ELR (cell line): Measurements from ENCODE around the gene USH2A.

Experiments
- DNase-seq: peaks from one replicate; pipeline ENCODE4 v3.0.0-alpha.2; 2015; ENCODE audit warnings: low read depth

The USH2A gene

DNA sequence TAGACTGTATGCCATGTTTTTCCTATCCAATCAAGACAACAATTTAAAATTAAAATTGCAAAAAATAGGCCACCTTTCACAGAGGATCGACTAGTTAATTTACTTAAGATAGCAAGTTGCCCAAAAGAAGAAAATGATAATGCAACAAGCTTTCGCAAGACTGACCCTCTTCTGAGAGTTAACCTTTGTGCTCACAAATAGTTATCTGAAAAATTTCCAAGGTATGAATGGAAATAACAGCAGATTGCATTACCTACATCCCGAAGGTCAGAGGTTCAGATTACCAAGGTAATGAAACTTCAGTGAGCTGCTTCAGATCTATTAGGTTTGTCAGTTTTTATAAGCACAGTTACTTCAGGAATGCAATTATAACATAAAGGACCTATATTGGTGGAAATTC, 558.2 kb downstream of the USH2A start:
- no peak for DNase-seq

DNA sequence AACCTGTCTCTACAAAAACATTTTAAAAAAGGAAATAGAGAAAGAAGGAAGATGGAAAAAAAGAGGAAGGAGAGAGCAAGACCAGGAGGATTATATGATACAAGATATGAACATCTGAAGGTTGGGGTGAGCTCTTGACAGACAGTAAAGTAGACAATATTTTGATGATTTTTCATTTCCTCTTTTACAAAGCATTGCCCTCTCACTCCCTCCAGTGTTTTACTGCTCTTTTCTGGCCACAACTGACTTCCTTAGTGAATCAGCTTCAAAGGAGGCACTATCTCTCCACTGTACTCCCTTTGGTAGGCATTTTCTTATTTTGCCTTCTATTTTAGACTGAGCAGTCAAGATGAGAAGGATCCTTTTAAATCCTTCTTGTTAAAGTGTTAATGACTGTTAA, 559.5 kb downstream of the USH2A start:
- DNase-seq = peak; percentile 18

DNA sequence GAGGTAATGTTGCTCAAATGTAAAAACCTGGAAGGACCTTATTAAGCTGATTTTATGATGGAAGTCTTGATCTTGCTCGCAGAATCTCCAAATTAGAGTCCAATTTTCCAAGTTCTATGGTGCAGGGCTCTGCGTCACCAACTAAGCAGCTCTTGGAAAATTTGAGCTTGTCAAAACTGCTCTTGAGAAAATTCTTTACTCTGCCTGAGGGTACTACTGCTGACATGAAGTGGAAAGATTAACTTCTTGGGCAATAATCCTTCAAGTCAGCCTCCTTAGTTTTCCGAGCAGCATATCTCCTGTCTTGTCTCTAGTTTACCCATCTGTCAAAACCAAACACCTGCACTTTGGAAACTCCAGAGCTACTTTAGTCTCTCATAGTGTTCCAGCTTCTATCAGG, 562.4 kb downstream of the USH2A start:
- DNase-seq = no peak

DNA sequence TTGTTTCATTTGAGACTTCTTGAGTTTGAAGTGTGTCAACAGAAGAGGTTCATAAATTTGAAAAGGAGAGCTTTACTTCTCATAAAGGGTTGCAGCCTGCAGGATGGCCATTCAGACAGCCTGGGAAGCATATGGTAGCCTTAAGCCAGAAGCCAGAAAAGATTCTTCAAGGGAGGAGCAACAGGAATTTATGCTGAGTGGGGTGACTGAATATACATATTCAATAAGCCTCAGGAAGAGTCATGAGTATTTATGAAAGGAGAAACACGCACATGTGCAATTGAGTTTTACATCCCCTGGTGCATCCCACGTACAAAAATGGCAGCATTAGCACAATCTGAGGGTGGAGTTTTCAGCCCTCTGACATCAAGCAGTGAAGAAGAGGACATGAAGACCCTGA, 565.9 kb downstream of the USH2A start:
- DNase-seq = no peak

DNA sequence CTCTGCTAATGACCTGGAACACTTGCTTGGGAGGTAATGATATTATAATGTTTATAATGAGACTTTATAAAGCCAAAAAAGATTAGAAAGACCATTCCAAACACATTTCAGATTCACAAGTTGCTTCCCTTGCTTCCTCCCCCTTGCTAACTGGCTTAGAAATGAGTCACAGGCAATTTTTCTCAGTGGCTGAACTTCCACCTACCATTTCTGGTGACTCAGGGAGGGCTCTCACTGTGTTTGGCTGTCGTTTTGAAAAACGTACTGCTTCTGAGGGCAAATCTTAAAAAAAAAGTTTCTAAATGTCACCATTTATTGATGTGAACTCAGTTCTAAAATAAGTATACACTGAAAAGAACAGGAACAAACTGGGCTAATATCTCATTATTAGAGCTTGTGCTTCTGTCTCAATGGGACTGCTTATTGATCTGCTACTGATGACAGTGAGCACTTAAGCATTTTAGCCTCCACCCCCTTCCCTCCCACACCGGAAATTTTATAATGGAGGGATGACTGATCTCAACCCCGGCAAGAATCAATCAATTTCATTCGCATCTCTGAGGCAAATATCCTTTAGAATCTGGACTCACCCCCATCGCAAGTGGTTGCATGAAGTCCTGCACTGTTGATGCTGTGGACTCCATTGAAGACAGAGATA, 577.9 kb downstream of the USH2A start:
- peak; percentile 89 for DNase-seq

DNA sequence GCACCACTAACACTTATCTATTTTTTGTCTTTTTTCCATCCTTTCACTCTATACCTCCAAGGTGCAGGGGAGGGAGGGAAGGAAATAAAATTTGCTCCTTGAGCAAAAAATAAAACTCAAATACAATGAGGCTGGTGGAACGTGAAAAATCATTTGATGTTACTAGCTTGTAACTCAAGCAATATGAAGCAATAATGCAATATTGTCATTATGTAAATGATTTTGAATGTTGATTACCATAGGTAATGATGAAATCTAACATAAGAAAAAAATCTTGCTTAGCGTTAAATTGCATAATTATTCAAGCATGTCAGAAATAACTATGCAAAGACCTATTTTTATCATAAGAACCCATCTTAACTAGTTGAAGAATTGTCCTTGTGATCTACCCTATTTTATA, 578.5 kb downstream of the USH2A start:
- DNase-seq = no peak

DNA sequence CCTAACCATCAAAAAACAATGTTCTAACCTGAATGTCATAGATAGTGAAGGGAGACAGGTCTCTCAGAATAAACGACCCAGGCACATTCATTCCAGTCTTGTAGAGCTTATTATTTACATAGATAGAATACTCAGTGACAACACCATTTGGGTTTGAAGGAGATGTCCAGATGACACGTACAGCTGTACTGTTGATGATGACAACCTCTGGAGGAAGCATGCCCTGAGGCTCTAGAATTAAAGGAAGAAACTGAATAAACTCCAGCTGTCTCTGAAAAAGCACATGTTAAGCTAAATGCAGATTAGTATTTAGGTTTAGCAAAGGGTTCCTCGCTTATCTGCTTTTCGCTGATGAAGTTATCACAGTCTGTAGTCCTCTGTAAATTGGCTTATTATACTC, 579.0 kb downstream of the USH2A start:
- DNase-seq = peak; percentile 49

DNA sequence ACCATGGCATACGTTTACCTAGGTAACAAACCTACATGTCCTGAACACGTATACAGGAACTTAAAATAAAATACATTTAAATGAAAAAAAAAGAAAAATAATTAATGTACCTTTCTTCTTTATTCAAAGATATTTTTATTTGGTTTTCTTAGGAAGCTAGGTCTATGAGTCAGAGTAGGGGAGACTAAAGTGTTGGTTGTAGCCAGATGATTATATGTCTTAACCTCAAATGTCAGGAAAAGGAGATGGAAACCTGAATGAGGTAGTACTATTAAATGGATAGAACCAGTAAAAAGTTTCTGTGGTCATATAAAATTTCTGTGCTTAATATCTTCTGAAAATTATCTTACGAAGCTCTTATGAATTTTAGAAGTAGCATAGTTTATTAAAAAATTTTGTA, 580.3 kb downstream of the USH2A start:
- no peak for DNase-seq

DNA sequence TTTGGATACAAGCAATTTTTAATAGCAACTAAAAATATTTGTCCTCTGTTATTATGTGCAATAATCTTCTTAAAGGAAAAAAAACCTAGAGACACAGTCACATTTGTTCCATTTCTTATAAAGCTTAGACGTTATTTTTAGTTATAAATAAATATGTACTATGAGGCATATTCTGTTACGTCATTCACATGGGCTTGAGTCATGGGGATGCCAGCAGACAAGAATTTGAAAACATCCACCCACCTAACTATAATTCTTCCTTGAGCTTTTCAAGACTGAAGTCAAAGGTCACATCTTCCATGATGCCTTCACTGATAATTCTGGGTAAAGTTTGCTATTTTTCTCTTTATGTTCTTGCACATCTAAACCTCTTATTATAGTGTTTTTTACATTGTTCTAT, 587.3 kb downstream of the USH2A start:
- DNase-seq = peak; percentile 84

DNA sequence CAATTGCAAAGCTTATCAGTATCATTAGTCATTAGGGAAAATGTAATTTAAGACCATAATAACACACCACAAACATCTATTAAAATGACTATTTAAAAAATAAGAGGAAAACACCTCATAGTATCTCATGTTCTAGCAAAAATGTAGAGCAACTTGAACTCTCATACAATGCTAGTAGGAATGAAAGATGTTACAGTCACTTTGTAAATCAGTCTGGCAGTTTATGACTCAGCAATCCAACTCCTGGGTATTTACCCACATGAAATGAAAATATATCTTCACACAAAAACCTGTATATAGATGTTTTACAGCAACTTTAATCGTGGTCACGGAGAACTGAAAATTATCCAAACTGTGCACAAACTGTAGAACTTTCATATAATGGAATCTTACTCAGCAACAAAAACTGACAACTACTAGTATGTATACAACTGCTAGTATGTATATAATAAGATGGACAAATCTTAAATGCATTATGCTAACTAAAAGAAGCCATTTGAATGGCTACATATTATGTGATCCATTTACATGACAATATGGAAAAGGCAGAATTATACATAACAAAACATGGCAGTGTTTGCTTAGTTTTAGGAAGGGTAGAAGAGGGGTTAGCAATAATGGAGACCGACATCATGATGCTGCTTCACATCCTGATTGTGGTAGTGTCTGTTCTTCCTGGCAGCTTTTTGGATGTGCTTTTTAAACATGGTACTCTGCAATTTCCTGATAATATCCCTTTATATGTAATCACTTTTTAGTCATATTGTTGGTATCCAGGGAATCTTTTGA, 589.1 kb downstream of the USH2A start:
- peak; percentile 65 for DNase-seq

DNA sequence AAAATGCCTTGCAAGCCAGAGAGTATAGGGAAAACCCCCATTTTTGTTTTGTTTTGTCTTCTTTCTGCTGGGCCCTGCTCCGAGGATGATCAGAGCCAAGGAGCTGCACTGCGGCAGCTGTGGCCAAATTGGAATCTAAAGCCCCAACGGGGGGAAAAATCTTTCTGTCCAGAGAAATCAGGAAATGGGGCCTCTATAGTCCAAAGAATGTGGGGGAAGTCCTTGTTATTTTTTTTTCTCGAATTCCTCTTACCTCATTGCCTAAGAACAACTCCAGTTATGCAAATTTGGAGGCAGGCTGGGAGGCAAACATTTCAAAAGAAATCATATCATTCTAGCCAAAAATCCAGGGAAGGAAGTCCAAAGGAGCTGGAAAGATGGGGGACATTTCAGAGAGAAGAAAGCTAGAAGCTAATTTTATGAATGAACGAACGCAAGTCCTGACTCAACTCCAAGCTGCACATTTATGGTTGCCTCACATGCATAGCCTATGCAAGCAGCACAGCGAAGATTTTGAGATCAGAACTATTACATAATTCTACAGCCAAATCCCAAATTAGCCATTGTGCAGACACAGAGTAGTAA, 592.9 kb downstream of the USH2A start:
- no peak for DNase-seq

DNA sequence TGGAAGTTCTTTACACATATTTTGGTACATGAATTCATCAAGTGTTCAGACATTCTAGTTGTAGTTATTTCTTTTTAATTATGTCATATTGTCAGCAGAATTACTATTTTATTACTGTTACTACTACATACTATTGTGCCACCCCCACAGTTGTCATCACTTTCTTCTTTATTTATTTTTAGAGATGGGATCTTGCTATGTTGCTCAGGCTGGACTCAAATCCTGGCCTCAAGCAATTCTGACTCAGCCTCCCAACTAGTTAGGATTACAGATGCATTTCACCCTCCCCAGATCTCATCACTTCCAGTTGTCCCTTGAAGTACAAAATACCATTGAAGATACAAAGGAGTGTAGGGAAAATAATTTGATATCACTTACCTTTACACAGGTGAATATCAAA, 598.2 kb downstream of the USH2A start:
- peak; percentile 13 for DNase-seq

DNA sequence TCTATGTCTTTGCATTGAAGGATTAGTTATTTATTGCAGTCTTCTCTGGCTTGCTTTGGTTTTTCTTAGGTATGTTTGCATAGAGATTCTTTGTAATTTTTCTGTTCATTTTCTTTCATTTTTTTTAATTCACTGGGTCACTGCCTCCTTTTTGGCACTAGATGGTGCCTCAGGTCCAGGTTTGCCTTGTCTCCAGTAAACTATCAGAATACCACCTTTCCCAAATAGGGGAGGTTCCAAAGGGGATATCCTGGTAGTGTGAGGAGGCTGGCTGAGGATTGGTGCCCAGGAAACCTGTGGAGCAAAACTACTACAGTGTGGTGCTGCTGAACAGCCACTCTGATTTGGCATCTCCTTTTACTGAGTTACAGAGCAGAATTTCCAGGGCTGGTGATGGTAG, 599.0 kb downstream of the USH2A start:
- peak; percentile 60 for DNase-seq

DNA sequence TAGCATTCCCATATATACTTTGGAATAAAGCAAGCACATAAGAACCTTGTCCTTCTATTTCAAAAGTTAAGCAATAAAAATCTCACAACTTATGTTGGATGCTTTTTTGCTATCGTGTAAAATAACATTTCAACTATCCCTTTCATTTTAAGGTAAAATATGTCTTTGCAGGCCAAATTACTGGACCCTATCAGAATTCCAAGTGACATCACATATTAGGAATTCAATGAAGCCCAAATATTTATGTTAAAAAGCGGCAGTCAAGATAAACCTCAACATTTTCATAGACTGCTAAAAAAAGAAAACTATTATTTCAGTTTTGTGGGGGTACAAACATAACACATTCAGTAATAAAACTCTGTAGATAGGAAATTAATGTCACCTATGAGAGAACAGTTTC, 604.1 kb downstream of the USH2A start:
- DNase-seq = peak; percentile 52

DNA sequence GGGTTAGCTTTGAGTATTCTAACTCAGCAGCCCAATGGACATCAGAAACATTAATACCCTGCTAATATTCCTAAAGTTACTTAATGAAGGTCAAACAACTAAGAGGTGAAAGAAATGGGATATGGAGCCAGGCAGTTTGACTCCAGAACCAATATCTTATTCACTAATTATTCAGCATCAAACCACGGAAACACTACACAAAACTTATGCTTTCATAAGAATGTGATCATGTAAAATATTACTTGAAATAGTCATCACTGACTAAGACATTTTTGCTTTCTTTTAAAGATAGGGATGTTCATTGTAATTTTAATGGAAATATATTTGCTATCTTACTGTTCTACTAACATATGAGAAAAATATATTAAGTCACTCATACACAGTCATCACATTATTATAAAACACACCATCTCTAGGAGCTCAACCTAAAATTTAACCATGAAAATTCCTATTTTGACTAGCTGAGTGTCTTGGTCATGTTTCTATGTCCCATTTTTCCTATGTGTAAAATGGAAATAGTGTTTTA, 615.3 kb downstream of the USH2A start:
- peak; percentile 48 for DNase-seq

DNA sequence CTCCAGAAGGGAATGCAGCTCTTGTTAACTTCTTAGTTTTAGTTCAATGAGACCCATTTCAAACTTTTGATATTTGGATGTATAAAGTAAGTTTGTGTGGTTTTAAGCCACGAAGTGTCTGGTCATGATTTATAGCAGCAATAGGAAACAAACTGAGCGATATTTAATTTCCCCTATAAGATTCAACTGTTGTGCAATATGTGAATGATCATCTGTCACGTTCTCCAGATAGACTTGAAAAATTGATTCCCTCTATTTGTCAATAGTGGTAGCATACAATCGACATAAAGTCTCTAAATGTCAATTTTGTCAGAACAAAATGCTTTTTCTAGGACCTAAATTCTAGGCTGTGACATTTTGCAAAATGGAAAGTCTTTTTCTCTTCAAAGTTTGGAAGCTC, 616.0 kb downstream of the USH2A start:
- no peak for DNase-seq

DNA sequence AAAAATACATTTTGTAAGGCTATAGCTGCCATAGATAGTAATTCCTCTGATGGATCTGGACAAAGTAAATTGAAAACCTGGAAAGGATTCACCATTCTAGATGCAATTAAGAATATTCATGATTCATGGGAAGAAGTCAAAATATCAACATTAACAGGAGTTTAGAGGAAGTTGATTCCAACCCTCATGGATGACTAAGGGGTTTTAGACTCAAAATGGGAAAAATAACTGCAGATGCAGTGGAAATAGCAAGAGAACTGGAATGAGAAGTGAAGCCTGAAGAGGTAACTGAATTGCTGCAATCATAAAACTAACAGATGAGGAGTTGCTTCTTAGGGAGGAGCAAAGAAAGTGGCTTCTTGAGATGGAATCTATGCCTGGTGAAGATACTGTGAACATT, 625.4 kb downstream of the USH2A start:
- peak; percentile 3 for DNase-seq

DNA sequence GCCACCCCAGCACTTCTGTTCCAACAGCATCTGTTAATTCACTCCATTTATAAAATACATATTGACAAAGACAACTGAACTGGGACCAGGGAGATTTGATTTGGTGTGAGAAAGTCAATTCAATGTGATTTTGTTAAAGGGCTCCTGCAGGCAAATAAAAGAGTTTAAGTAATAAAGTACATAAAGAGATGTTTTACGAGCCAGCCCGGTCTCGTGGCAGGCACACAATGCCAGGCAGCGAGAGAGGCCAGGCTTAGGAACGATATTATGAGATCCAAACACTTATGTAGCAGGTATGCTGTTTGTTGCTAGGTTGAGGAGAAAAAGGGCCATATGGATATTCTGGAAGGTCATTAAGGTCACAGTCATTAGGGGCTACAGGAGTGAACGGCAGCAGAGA, 629.1 kb downstream of the USH2A start:
- no peak for DNase-seq

DNA sequence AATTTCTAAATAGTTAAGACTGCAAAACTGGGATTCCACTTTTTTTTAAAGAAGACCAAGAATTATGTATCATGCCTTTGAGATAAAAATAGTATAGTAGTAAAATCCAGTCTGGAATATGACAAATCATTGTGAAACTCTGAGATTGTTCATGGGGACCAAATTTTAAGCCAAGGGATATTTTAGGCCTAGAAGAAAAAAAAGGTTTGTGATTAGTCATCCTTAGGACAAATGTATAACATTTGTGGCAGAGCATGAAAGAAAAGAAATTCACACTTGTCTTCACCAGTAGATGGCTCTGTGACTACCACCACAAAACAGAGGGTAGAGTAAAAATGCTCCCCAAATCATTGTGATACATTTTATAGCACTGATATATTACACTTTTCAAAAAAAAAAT, 630.1 kb downstream of the USH2A start:
- peak; percentile 75 for DNase-seq

DNA sequence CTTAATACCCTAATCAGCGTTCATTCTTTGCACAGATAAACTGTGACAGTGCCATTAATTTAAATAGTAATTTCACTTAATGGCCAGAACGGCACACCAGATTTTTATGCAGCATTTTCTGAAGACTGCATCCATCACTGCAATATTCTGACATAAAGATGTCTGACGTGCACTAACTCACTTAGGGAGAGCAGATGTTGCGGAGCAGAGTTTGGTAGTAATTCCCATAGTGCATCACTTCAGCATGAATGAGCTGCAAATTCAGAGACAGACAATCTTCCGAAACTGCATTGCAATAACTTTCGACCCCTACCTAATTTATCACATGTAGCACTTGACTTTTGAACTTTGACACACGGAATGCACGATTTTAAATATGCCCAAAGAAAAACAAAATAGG, 630.8 kb downstream of the USH2A start:
- DNase-seq = no peak

DNA sequence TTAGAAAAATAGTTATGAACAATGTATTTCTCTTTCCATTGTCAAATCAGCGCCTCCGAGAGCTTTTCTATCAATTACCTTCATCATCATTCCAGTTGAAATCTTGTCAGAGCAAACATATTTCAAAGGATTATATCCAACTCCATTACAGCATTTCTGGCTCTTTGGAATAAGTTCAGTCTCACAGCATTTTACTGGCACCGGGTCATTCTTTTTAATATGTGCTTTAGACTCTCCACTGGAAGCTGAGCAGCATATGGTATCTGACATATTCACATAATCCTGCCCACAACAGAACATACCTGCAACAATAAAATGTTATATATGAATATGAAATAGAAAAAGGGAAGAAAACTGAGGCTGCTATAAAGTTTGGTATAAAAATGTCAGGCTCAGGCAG, 633.3 kb downstream of the USH2A start:
- no peak for DNase-seq

DNA sequence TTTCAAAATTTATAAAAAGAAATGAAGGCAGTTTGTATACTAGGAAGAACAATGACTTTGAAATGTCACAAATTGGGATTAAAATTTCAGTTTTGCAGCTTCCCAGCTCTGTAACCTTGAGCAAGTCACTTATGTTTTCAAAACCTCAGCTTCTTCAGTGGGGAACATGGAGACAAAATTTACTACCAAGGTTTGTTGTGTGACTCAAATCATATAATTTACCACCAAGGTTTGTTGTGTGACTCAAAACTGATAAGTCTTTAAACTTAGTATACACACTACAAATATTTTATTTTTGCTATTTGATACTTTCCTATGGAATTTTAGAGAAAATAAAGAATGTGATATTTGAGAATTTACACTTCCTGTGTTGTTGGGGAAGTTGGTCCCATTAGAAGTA, 636.3 kb downstream of the USH2A start:
- no peak for DNase-seq

DNA sequence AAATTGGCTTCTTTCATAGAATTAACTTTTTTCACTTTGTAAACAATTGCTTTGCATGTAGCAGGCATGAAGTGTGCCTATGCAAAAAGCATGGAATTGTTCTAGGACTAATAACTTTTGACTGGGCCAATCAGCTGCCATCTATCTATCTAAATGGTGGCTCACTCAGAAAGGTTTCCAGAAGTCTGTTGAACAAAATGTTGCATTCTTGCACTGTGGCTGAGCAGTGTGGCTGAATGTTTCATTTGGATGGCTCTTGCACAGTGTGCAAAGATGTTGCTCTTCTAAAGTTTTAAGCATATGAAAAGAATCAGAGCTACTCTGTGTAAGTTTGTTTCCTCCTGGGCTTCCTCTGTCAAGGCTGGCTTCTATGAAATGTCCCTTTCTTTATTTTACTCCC, 642.6 kb downstream of the USH2A start:
- no peak for DNase-seq
